Epithelial cell of proximal tubule (primary cell): ENCODE results near the gene TMEM8B. TPM values are rescaled to one million over a fixed set of nuclear protein-coding genes. Genes with fewer than 3 reads are reported as not detected.
"Not testable (repeated sequence)": the region's sequence is repeated elsewhere in the genome, so short reads cannot be mapped to it uniquely, and the experiment has no call there.

Source experiments
- DNase-seq: peaks from one replicate; pipeline ENCODE4 v3.0.0-alpha.2; 2011; ENCODE audit warnings: low read depth
- H3K4me3 ChIP-seq: 2 replicates; pipeline ENCODE4 v1.5.1; 2011; ENCODE audit warnings: low read depth, mild to moderate bottlenecking, low read length
- CTCF ChIP-seq: conservative IDR thresholded peaks from 2 replicates; pipeline ENCODE4 v1.5.1; 2012; ENCODE audit warnings: low read depth, mild to moderate bottlenecking, low read length
- total RNA-seq: library from RNA; depleted of rRNA; stranded (reverse); fragments of >200 nt; gene quantifications from 2 replicates; pipeline ENCODE4 v1.2.3, GENCODE V29; 2015

TMEM8B gene
- total RNA-seq, 1 donor from 2014 or later = 4.2 TPM

DNA sequence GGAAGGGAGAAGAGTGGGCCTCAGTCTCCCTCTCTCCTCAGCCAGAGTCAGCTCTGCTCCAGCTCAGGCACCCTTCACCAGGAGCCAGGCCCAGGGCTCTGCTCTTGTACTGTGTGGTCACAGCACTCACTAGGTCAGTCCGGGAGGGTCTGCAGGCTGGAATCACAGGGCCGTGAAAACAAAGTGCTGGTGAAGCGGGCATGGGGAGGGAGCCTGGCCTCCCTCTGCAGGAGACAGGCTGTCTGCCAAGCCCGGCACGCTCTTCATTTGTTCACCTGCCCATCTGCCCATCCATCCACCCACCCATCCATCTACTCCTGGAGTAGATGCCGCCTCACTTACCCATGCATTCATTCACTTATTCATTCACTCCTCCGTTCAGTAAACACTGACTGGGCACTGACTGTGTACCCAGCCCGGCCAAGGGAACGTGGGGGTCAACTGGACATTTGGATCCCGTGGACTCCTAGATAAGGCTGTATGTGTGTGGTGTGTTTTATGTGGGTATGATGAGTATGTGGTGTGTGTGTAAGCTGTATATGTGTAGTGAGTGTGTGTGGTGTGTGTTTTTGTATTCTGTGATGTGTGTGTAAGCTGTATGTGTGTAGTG is 83.9 kb downstream of the TMEM8B start:
- no peak for DNase-seq
- TF ChIP-seq CTCF = no peak
- H3K4me3 ChIP-seq = no peak overlapping the region

- not testable (repeated sequence) for DNase-seq, H3K4me3 ChIP-seq
Measured at GRCh38 chr9:35913429-35913828, 84.4 kb downstream of the TMEM8B start.

GRCh38 chr9:35914301-35914807 is 85.3 kb downstream of the TMEM8B start:
- DNase-seq = no peak

More at GRCh38 chr9:35914301-35914807, 85.3 kb downstream of the TMEM8B start:
- no peak overlapping the region for H3K4me3 ChIP-seq
- no peak for TF ChIP-seq CTCF

Other genes starting within 250 kb of the TMEM8B start
- 23.5 and 24.0 TPM in 2 replicates for gene TESK1, start 224.0 kb upstream of the TMEM8B start, total RNA-seq
- gene CD72, start 210.8 kb upstream of the TMEM8B start, total RNA-seq = 0.51 and 1.2 TPM in 2 replicates
- gene SIT1, start 178.3 kb upstream of the TMEM8B start, total RNA-seq = not detected in 2 replicates
- 3,154 and 10,636 TPM in 2 replicates for gene RMRP, start 171.2 kb upstream of the TMEM8B start, total RNA-seq
- 19.0 and 35.4 TPM in 2 replicates for gene CCDC107, start 170.9 kb upstream of the TMEM8B start, total RNA-seq
- 11.9 and 17.5 TPM in 2 replicates for gene ARHGEF39, start 164.0 kb upstream of the TMEM8B start, total RNA-seq
- gene CA9, start 155.3 kb upstream of the TMEM8B start, total RNA-seq = 0.43 TPM in 1 of 2 replicates, not detected in the other
- gene TPM2, start 139.3 kb upstream of the TMEM8B start, total RNA-seq = 265 and 267 TPM in 2 replicates
- gene TLN1, start 97.0 kb upstream of the TMEM8B start, total RNA-seq = 114 and 177 TPM in 2 replicates
- gene CREB3, start 96.6 kb upstream of the TMEM8B start, total RNA-seq = 49.9 and 66.4 TPM in 2 replicates
- gene GBA2, start 80.0 kb upstream of the TMEM8B start, total RNA-seq = 32.8 and 39.3 TPM in 2 replicates
- gene RGP1, start 79.9 kb upstream of the TMEM8B start, total RNA-seq = 13.6 and 14.9 TPM in 2 replicates
- not detected in 2 replicates for gene MSMP, start 75.0 kb upstream of the TMEM8B start, total RNA-seq
- 7.3 and 11.0 TPM in 2 replicates for gene NPR2, start 37.6 kb upstream of the TMEM8B start, total RNA-seq
- gene SPAG8, start 17.0 kb upstream of the TMEM8B start, total RNA-seq = 0.12 and 0.14 TPM in 2 replicates
- 25.9 and 32.5 TPM in 2 replicates for gene HINT2, start 14.2 kb upstream of the TMEM8B start, total RNA-seq
- not detected in 2 replicates for gene FAM221B, start 496 bp upstream of the TMEM8B start, total RNA-seq
- gene OR13J1, start 41.2 kb downstream of the TMEM8B start, total RNA-seq = not detected in 2 replicates
- gene HRCT1, start 77.0 kb downstream of the TMEM8B start, total RNA-seq = 0.58 TPM in 1 of 2 replicates, not detected in the other
- 0.29 TPM in 1 of 2 replicates, not detected in the other for gene SPAAR, start 80.3 kb downstream of the TMEM8B start, total RNA-seq
- gene OR2S2, start 128.9 kb downstream of the TMEM8B start, total RNA-seq = not detected in 2 replicates
- 5.7 and 6.6 TPM in 2 replicates for gene RECK, start 207.7 kb downstream of the TMEM8B start, total RNA-seq